ENCODE measurements around the gene OR2M4.
A peak's percentile ranks its signal among the peaks of the same experiment; 100 is the strongest.
"Not testable (repeated sequence)": the region's sequence is repeated elsewhere in the genome, so short reads cannot be mapped to it uniquely, and the experiment has no call there.

Gene OR2M4, protein sequence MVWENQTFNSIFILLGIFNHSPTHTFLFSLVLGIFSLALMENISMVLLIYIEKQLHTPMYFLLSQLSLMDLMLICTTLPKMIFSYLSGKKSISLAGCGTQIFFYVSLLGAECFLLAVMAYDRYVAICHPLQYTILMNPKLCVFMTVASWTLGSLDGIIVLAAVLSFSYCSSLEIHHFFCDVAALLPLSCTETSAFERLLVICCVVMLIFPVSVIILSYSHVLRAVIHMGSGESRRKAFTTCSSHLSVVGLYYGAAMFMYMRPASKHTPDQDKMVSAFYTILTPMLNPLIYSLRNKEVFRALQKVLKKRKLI

DNA sequence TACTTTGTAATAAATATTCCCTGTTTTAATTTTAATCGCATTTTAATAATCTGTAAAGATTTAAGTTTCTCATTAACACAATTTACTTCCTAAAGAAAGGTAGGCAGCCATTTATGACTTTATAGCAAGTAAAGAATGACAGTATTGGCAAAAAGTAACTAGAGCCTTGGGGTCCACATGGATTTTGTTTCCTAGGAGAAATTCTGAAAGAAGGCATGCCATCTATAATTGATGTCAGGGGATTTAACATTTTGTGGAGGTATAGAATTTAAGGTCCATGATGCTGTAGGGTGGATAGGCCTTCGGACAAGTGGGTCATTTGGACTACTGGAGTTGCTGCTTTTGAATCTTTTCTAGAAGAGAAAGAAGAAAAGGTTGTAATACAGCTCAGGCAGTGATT, at the start of gene OR2M4:
Gene OR2M4, plus strand, starts transcription at position 301 of the 400 bp plus-strand sequence. CDS start 7,512 bp downstream, outside the sequence.
- DNase-seq = no peak

- no peak for DNase-seq
Observed at GRCh38 chr1:248183996-248184395, 47.2 kb upstream of the OR2M4 start.

- no peak for DNase-seq
Observed at GRCh38 chr1:248187363-248187762, 43.9 kb upstream of the OR2M4 start.

GRCh38 chr1:248189026-248189425, 42.2 kb upstream of the OR2M4 start:
- no peak for DNase-seq

DNA sequence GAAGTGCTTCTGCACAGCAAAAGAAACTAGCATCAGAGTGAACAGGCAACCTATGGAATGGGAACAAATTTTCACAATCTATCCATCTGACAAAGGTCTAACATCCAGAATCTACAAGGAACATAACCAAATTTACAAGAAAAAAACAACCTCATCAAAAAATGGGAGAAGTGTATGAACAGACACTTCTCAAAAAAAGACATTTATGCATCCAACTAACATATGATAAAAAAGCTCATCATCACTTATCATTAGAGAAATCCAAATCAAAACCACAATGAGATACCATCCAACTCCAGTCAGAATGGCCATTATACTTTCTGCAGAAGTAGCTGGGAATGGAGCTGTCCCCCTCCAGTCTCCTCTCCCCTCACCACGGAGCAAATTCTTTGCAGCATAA, 37.1 kb upstream of the OR2M4 start:
- no peak for DNase-seq

DNA sequence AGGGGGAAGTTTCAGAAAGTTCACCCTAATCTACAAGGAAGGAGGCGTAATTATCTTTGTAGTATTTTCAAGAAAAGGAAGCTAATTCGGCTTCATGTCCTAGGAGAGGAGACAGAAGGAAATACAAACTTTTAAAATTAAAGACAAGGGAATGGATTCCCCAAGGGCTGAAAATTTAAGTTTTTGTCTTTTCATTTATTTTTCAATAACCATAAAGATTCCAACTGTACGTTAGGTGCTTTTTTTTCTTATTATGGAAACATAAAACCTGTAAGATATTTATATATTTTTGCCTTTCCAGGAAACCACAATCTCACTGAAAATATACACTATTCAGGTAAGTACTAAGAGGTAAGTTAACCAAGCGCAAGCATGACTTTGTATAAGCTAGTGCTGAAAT, 34.3 kb upstream of the OR2M4 start, which contains the start of gene OR2M3:
Gene OR2M3, plus strand, starts transcription at position 301 of the 400 bp plus-strand sequence. CDS start 5,803 bp downstream, outside the sequence.
- DNase-seq = no peak

DNA sequence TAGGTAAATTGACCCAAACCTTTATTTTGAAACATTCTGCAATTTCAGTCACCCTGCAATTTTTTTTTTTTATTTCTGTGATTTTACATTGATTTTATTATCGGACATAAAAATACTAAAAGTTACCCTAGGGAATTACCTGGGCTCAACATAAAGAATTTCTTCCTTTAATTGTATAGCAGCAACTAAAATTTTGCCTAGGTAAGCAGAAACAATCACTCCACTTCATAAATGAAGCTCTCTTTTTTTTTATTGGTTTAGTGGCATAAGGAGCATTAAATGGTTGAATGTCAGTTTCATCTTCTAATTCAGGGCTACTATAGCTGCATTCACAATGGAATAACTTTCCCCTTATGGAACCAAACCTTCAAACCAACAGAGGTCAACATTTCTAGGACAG, 15.3 kb upstream of the OR2M4 start:
- DNase-seq = no peak

- DNase-seq = no peak
Observed at GRCh38 chr1:248225537-248225936, 5.7 kb upstream of the OR2M4 start.

DNA sequence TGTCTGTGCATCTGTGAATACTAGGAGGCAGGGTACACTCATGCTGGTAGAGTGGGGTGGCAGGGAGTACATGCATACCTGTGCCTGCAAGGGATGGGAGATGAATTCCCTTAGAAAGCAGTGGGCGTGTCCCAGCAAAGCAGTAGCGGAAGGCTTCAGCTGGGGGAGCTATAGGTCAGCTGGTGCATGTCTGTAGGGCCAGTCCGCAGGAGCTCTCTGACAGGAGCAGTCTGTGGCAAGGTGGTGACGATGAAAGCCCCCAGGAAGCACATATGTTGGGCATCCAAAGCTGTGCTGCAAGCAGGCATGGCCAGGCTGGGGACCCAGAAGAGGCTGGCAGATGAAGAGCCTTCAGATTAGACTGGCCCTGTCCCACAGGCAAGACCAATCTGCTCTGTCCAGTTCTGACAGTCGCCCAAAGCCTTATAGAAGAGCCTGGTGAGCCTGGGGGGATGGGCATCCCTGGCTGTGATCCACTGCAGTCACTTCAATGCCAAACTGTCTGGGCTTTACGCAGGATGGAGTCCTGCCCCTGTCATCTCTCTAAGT, 1.8 kb upstream of the OR2M4 start:
- no peak for DNase-seq

GRCh38 chr1:248239478-248239877, 8.3 kb downstream of the OR2M4 start:
- DNase-seq = no peak

- peak in 1 of 2 donors; percentile 58 for DNase-seq
Observed at GRCh38 chr1:248243204-248243603, 12.0 kb downstream of the OR2M4 start.

- not testable (repeated sequence) for DNase-seq
Observed at GRCh38 chr1:248259309-248259708, 28.1 kb downstream of the OR2M4 start.

GRCh38 chr1:248268178-248268577, 37.0 kb downstream of the OR2M4 start:
- no peak for DNase-seq

DNA sequence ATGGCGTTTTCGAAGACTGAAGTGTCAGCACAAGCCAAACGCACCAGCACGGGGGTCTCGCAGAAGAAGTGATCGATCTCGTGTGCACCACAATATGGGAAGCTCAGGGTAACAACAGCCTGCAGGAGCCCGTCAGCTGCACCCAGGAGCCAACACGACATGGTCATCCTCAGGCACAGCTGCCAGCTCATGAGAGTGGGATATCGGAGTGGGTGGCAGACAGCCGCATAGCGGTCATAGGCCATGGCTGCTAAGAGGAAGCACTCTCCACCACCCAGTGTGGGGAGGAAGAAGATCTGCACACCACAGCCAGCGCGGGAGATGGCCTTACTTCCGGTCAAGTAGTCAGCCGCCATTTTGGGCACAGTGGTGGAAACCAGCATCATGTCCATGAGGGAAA, 42.0 kb downstream of the OR2M4 start:
- not testable (repeated sequence) for DNase-seq

DNA sequence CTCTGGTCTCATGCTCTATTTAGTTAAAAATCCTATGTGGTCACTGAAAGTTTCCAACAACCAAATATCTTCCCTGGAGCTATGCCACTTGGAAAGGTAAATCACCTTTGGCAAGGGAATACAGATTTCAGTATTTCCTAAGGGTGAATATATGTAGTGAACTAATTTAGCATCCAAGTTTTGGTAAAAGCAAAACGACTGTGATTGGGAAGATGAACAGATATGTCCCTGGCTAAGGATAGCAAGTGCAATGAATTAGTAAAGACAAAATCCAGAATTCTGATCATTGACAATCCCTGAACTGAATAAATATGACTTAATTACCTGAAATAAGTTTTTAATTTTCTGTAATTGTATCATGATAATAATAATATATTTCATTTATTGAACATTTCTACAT, 46.7 kb downstream of the OR2M4 start, which contains the start of gene OR2T33:
Gene OR2T33, minus strand, starts transcription at position 101 of the 400 bp plus-strand sequence. CDS start 4,162 bp downstream, outside the sequence.
- DNase-seq = no peak

DNA sequence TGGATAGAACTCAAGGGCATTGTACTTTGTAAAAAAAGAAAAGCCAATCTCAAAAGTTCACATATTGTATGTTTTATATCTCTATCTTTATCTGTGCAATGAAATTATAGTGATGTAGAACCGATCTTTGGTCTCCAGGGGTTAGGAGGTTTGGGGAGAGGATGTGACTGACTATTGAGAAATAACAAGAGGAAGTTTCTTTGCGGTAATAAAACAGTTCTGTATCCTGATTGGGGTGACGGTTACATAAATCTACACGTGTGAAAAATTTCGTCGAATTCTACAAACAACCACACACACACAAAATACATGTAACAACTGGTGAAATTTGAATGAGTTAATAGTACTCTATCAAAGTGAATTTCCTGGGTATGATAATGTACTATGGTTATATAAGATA, 57.2 kb downstream of the OR2M4 start:
- peak in 1 of 2 donors; percentile 43 for DNase-seq
